Lung (tissue), 12 donors: ENCODE measurements around the gene PIK3CD. TPM values are rescaled to one million over a fixed set of nuclear protein-coding genes. Genes with fewer than 3 reads are reported as not detected.

Experiments used
- ATAC-seq: fragments of 200-7000 bp; cut with Tn5 transposase; one replicate; pipeline ENCODE4 v1.9.1; 2020; ENCODE audit warnings: moderate number of reproducible peaks; ENCODE audit not compliant: insufficient read depth, low FRiP score
- DNase-seq, 3 donors: peaks; one replicate each; pipeline ENCODE4 v3.0.0-alpha.2; 2013 to 2017
- H3K27ac ChIP-seq, 2 donors: one replicate each; pipeline ENCODE4 v1.5.1; 2013; ENCODE audit warnings: mild to moderate bottlenecking in 2 of 2, moderate library complexity in 2 of 2, control low read depth in 1 of 2, inconsistent platforms in 1 of 2, low read depth in 1 of 2, low read length in 1 of 2
- H3K27me3 ChIP-seq, 3 donors: one replicate each; pipeline ENCODE4 v1.5.1; 2013; ENCODE audit warnings: low read length in 2 of 3; ENCODE audit not compliant: control insufficient read depth in 3 of 3, insufficient read depth in 3 of 3
- H3K36me3 ChIP-seq, 4 donors: one replicate each; pipeline ENCODE4 v1.5.1; 2013; ENCODE audit warnings: low read length in 4 of 4, mild to moderate bottlenecking in 1 of 4, moderate library complexity in 1 of 4; ENCODE audit not compliant: control insufficient read depth in 4 of 4, insufficient read depth in 4 of 4
- H3K4me1 ChIP-seq, 5 donors: one replicate each; pipeline ENCODE4 v1.5.1; 2013; ENCODE audit warnings: low read length in 5 of 5, mild to moderate bottlenecking in 2 of 5, moderate library complexity in 1 of 5; ENCODE audit not compliant: control insufficient read depth in 5 of 5, insufficient read depth in 5 of 5
- H3K4me3 ChIP-seq: one replicate; pipeline ENCODE4 v1.5.1; 2013; ENCODE audit warnings: mild to moderate bottlenecking, control low read depth, moderate library complexity
- H3K9ac ChIP-seq, 2 donors: one replicate each; pipeline ENCODE4 v1.5.1; 2013; ENCODE audit warnings: low read length in 2 of 2, control low read depth in 1 of 2; ENCODE audit not compliant: insufficient read depth in 1 of 2
- H3K9me3 ChIP-seq, 4 donors: one replicate each; pipeline ENCODE4 v1.5.1; 2013; ENCODE audit warnings: low read length in 3 of 4, mild to moderate bottlenecking in 1 of 4, moderate library complexity in 1 of 4; ENCODE audit not compliant: control insufficient read depth in 4 of 4, insufficient read depth in 3 of 4
- CTCF ChIP-seq: IDR thresholded peaks from 2 replicates; pipeline ENCODE4 v1.5.1; 2012; ENCODE audit warnings: mild to moderate bottlenecking; ENCODE audit errors: control extremely low read depth, extremely low read depth
- WGBS, 2 donors: extraction: QIAGEN DNeasy Blood & Tissue Kit; methylation state at CpG; one replicate each; pipeline ENCODE4 v1.1.7; 2013; 5-methylcytosine and 5-hydroxymethylcytosine counted together
- polyA plus RNA-seq, 2 donors: library from polyadenylated mRNA; stranded (reverse); fragments of 200-250 nt; gene quantifications; one replicate each; pipeline ENCODE4 v1.2.1, GENCODE V29; 2013
- total RNA-seq, 2 donors: library from RNA; depleted of rRNA in 1 of 2; stranded (reverse); fragments of >200 nt in 1 of 2; gene quantifications; one replicate each; pipeline ENCODE4 v1.2.1, GENCODE V29; 2014 to 2021
- donor health status: control.
- donor health status: control.
- donor health status: Bipolar disorder and iron deficiency.
- donor health status: healthy.
- donor health status: DM: yes; HTN: yes; CAD: no.

Gene PIK3CD
- total and polyA plus RNA-seq, 4 donors: 7.8 to 29.6 (median 21.8) TPM

- Histone ChIP-seq H3K36me3 (peaks cover 0 to 9% (median 0%) of the 10 kb centered on the region in 4 donors), H3K9ac (no peak overlapping the region), H3K27ac (no peak overlapping the region), H3K27me3 (no peaks in the 10 kb centered on the region), H3K4me3 (no peak overlapping the region), H3K4me1 (peaks cover 0 to 9% (median 0%) of the 10 kb centered on the region in 5 donors), H3K9me3 (no peaks in the 10 kb centered on the region)
- 73 to 83% methylated on average over 2 of the region's 2 CpGs for WGBS, 2 donors
- TF ChIP-seq CTCF: no peak
- DNase-seq: no peak
- no peak for ATAC-seq
Observed at GRCh38 chr1:9763914-9764313, 112.4 kb downstream of the PIK3CD start.

DNA sequence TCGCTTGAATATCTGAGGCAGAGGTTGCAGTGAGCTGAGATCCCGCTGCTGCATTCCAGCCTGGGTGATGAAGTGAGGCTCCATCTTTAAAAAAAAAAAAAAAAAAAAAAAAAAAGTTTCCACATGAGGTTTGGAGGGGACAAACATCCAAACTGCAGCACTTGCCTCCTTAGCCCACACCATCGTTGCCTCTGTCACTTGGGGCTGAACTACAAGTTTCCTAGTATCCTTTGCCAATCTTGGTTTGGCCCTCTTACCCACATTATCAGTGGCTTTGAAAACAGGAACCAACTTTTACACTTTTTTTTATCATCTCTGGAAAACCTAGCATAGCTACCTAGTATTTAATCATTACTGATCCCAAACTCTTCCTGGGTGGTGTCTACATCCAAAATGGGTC lies 113.0 kb downstream of the PIK3CD start:
- no peak overlapping the region for H3K9ac ChIP-seq
- WGBS, 2 donors: 71 to 78% methylated on average over 3 of the region's 3 CpGs
- H3K4me3 ChIP-seq: no peak overlapping the region

DNA sequence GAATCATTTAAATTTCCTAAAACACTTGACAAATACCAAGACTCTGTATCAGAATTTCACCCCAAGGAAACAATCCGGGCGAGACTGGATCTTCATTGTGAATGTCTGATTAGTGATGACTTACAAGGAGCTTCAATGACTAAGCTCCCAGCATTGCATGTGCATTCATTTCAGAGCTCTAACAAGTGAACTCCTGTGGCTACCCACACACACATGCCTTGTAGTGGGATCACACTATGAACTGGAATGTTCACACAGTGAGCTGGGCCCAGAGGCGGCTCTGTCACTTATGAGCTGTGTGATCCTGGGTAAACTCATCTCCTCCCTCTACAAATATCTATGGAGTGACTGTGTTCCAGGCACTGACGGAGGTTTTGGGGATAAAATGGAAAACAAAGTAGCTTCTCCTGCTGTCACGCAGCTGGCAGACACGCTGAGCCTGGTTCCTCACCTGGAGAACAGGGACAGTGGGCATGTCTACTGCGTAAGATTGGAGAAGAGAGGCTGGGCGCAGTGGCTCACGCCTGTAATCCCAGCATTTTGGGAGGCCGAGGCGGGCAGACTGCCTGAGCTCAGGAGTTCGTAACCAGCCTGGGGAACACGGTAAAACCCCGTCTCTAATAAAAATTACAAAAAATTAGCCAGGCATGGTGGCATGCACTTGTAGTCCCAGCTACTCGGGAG lies 115.4 kb downstream of the PIK3CD start:
- H3K9ac ChIP-seq: no peak overlapping the region
- H3K9me3 ChIP-seq: no peaks in the 10 kb centered on the region
- no peak for DNase-seq
- ATAC-seq: no peak
- H3K27me3 ChIP-seq: no peaks in the 10 kb centered on the region
- WGBS, 2 donors: 95 to 96% methylated on average over 15 of the region's 15 CpGs
- no peak overlapping the region for H3K27ac ChIP-seq
- H3K4me1 ChIP-seq: peaks cover 0 to 5% (median 0%) of the 10 kb centered on the region in 5 donors
- TF ChIP-seq CTCF: no peak
- peaks cover 0 to 6% (median 0%) of the 10 kb centered on the region in 4 donors for H3K36me3 ChIP-seq
- H3K4me3 ChIP-seq: no peak overlapping the region

More for the DNA sequence above, 113.0 kb downstream of the PIK3CD start:
- H3K27me3 ChIP-seq: no peaks in the 10 kb centered on the region
- H3K27ac ChIP-seq: no peak overlapping the region
- ATAC-seq (no peak), DNase-seq (no peak)
- H3K4me1 ChIP-seq: peaks cover 0 to 8% (median 0%) of the 10 kb centered on the region in 5 donors
- peaks cover 0 to 9% (median 0%) of the 10 kb centered on the region in 4 donors for H3K36me3 ChIP-seq
- no peak for TF ChIP-seq CTCF
- no peaks in the 10 kb centered on the region for H3K9me3 ChIP-seq
